T-helper 1 cell treated with Interleukin-12 subunit alpha and Interleukin-12 subunit beta and Interleukin-4 antibody, amounts not matched to agents 30 μg/mL and 1 μg/mL, for 36 hours (primary cell): Measurements from ENCODE around the gene DNAAF3.
"Not testable (repeated sequence)": the region's sequence is repeated elsewhere in the genome, so short reads cannot be mapped to it uniquely, and the experiment has no call there.

Experiments used
- H3K27ac Mint-ChIP-seq: one replicate; pipeline ENCODE4 v1.8.0; 2021; ENCODE audit warnings: mild to moderate bottlenecking, mixed read lengths
- H3K27me3 Mint-ChIP-seq: one replicate; pipeline ENCODE4 v1.8.0; 2021; ENCODE audit warnings: low read depth, mixed read lengths
- H3K36me3 Mint-ChIP-seq: one replicate; pipeline ENCODE4 v1.8.0; 2021; ENCODE audit warnings: low read depth, mixed read lengths
- H3K4me1 Mint-ChIP-seq: one replicate; pipeline ENCODE4 v1.8.0; 2021; ENCODE audit warnings: low read depth, mixed read lengths
- H3K4me3 Mint-ChIP-seq: one replicate; pipeline ENCODE4 v1.8.0; 2021; ENCODE audit warnings: mild to moderate bottlenecking, moderate library complexity, mixed read lengths
- H3K9me3 Mint-ChIP-seq: one replicate; pipeline ENCODE4 v1.8.0; 2021; ENCODE audit warnings: mixed read lengths

DNAAF3 gene

DNA sequence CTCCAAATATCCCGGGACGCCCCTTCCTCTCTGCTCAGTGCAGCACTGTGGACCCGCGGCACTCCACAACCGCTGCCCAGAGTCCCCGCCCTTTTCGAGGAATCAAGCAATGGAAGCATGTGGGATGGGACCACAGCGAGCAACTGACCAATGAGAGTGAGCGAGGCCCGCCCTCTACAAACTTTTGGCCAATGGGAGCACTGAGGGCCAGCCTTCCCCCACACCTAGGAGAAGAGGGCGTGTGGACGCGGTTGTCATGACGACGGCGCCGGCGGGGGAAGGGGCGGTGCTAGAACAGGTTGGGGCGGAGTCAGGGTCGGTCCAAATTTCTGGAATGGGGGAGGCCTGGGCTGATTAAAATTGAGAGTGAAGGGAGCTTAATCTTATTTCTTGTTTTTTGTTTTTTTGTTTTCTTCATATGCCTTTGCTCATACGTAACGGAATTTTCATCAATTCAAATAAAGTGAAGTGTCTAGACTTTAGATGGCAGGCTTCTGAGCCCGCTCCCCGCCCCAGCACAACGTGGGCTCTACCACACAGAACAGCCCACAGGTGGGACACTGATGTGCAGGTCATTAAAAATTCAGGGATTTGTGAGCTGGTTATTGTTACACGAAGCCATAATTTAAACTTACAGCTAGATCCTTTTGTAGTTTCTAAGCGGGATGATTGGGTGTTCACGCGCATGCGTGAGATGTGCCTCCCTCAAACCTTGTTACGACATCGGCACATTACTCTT lies at the start of gene DNAAF3:
Gene DNAAF3 (minus strand): TSS at position 84 of the 739 bp plus-strand sequence. CDS start 200 bp downstream, outside the sequence.
- Mint-ChIP-seq H3K36me3 (no peaks in the 10 kb centered on the region), H3K27me3 (peaks cover 59% of the 10 kb centered on the region), H3K4me3 (peak within 1 kb of the TSS; percentile 83), H3K9me3 (no peaks in the 10 kb centered on the region), H3K4me1 (peaks cover 13% of the 10 kb centered on the region), H3K27ac (peak within 1 kb of the TSS; percentile 32)

DNA sequence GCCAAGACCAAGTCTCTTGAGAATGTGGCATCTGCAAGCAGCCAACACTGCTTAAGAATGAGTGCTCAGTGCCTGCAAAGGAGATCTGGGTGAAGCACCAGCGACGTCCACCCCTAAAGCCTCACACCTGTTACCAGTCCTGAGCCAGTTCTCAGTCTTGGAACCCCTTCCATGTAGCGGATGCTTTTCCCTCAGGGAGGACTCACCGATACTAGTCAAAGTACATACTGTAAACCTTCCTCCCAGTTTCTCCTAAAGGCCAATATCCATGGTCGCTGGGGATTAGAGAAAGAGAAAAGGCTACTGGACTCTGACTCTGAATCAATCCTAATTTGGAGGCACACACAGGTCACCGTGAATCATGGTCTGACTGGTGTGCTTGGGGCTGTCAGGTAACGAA lies 47.1 kb upstream of the DNAAF3 start:
- Mint-ChIP-seq H3K9me3 (peaks cover 9% of the 10 kb centered on the region), H3K27ac (no peak overlapping the region), H3K27me3 (peaks cover 15% of the 10 kb centered on the region), H3K4me1 (peaks cover 9% of the 10 kb centered on the region), H3K36me3 (no peaks in the 10 kb centered on the region), H3K4me3 (no peak overlapping the region)

DNA sequence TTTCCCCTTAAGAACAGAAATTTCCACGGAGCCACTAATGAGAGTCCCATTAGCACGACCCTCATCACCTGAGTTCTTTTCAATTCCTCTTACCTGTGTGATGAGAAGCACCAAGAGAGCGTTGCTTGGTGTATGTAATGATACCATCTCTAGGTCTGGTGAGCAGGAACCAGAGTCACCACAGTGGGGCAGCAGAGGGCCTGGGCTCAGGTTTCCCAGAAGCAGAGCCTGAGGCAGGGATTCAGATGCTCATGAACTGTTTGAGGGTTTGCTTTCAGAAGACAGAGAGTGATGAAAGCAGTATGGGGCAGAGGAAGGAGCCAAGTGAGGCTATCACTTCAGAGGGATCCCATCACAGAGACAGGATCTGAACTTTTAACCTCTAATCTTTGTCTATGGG lies 46.0 kb upstream of the DNAAF3 start:
- Mint-ChIP-seq H3K4me3 (no peak overlapping the region), H3K27me3 (peaks cover 15% of the 10 kb centered on the region), H3K9me3 (peaks cover 9% of the 10 kb centered on the region), H3K36me3 (no peaks in the 10 kb centered on the region), H3K4me1 (peaks cover 9% of the 10 kb centered on the region), H3K27ac (no peak overlapping the region)

DNA sequence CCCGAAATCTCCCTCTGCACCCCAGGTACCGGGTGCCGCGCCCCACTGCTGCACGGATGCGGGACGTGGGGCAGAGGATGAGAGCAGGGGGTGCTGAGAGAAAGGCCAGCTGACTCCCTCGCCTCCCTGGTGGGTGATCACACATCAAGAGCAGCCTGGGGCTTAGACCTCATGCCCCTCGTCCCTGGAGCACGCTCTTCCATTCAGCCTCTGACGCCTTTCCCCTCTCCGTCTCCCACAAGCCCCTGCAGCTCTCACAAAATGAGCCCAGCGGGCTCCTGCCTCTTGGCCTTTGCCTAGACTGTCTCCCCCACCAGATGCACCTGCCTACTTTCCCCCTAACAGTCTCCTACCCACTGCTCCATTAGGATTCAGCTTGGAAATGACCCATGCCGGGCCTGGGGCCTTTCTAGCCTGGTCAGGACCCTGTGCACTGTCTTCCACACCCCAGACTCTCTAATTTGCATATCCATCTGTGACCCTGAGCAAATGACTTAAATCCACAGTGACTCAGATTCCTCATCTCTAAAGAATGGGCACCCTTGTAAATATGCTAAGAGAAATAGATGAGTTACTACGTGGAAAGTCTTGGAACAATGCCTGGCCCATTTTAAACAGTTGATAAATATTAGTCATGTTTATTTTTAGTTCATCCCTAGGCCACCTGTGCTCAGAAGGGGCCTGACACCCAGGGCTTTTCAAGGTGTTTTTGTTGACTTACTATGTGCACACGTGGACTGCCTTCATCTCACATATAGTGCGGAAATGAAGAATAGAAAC lies 43.5 kb upstream of the DNAAF3 start:
- Mint-ChIP-seq H3K27ac (no peak overlapping the region), H3K27me3 (peaks cover 11% of the 10 kb centered on the region), H3K9me3 (peaks cover 5% of the 10 kb centered on the region), H3K4me3 (no peak overlapping the region), H3K36me3 (no peaks in the 10 kb centered on the region), H3K4me1 (peaks cover 2% of the 10 kb centered on the region)

DNA sequence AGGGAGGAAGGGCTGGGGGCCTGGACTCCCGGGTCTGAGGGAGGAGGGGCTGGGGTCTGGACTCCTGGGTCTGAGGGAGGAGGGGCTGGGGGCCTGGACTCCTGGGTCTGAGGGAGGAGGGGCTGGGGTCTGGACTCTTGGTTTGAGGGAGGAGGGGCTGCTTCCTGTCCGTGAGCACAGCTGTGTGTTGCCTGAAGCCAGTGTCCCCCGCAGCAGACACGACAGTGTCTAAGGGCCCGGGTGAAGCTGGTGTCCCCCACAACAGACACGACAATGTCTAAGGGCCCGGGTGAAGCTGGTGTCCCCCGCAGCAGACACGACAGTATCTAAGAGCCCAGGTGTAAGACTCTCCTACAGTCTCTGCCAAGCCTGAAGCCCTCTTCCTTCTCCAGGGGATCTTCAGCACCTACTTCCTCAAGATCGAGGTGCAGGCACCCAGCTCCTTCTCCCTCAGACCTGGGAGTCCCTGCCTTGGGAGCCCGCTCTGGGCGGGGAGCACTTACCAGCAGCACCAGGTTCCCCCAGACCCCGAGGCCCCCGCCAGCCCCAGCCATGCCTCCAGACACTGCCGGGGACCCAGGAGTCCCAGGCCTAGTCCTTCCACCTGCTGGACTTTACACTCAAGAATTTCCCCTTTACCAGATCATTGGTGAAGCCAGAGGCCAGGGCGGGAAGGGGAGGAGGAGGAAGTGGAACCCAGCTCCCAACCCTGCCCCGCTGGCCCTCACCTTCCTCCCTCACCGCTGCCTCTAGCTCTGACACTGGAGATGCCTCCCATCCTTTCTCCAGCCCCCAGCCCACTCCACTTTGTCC lies 42.7 kb upstream of the DNAAF3 start, which contains the start of gene PTPRH:
Gene PTPRH (minus strand): TSS at position 622 of the 813 bp plus-strand sequence. CDS start 68 bp downstream, at position 554.
- Mint-ChIP-seq H3K27me3 (peaks cover 11% of the 10 kb centered on the region), H3K4me1 (peaks cover 2% of the 10 kb centered on the region), H3K9me3 (peaks cover 5% of the 10 kb centered on the region), H3K27ac (no peak within 1 kb of the TSS), H3K4me3 (no peak within 1 kb of the TSS), H3K36me3 (no peaks in the 10 kb centered on the region)

DNA sequence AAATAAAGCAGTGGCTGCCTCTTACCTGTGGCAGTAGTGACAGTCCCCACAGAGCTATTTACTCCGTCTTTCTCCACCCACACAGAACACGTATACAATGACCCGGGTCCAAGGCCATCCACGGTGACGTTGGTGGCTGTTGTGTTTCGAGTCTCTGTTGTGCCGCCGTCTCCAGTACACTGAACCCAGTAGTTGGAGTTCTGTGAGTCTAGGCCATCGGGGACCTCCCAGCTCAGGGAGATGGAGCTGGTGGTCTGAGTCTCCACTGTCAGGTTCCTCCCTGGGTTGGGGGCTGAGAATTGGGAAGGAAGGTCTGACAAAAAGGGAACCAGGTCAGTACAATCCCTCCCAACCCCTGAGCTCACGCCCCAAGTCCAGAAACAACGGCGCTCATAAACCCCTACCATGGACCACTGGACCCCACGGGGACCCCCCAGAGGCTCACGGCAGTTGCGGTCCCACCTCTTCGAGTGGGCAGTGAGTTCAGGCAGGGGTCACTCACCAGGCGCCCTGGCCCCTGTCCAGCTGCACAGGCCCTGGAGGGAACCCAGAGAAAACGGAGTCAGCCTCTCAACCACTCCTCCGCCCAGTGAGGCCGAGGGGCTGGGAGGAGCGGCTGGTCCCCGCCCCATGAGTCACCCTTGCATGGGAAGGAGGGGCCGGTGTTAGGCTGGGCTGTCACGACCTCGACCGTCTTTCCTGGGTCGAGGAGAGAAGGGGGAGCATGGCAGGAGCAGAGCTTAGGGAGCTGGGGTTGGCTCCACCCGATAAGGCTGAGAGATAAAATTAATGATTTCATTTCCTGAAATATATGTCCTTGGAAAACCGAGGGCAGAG lies 40.5 kb upstream of the DNAAF3 start:
- Mint-ChIP-seq H3K36me3 (no peaks in the 10 kb centered on the region), H3K4me1 (peaks cover 2% of the 10 kb centered on the region), H3K4me3 (peak overlapping the region; percentile 11), H3K9me3 (no peaks in the 10 kb centered on the region), H3K27me3 (peaks cover 18% of the 10 kb centered on the region), H3K27ac (no peak overlapping the region)

DNA sequence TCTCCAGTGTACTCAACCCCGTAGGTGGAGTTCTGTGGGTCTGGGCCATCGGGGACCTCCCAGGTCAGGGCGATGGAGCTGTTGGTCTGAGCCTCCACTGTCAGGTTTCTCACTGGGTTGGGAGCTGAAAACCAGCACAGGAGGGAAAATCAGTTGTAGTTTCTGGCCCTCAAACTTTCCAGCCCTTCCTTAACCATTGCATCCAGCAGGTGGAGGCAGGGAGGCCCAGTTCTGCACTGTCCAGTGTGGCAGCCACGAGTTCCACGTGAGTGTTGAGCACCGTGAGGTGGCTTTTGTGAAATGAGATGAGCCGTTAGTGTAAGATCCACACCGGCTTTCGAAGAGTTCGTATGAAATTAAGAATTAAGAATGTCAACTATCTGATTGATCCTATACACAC lies 35.8 kb upstream of the DNAAF3 start:
- H3K27me3 Mint-ChIP-seq, result peaks cover 16% of the 10 kb centered on the region
- not testable (repeated sequence) for H3K4me1 Mint-ChIP-seq, H3K9me3 Mint-ChIP-seq, H3K27ac Mint-ChIP-seq, H3K36me3 Mint-ChIP-seq, H3K4me3 Mint-ChIP-seq

DNA sequence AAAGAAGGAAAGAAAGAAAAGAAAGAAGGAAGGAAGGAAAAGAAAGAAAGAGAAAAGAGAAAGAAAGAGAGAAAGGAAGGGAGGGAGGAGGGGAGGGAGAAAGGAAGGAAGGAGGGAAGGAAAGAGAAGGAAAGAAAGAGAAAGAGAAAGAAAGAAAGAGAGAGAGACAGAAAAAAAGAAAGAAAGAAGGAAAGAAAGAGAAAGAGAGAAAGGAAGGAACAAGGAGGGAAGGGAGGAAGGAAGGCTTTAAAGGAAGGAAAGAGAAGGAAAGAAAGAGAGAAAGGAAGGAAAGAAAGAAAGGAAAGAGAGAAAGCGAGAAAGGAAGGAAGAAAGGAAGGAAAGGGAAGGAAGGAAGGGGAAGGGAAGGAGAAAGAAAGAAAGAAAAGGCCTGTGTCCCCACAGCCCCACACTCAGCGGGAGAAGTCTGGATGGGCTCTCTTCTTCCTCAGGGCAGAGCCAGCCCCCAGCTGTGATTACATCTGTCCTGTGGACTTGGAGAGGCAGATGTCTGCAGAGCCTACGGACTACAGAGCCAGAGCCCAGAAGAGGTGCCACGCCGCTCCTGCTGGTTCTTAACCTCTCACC lies 33.3 kb upstream of the DNAAF3 start:
- H3K27me3 Mint-ChIP-seq, result peaks cover 14% of the 10 kb centered on the region
- no peak overlapping the region for H3K4me3 Mint-ChIP-seq
- H3K9me3 Mint-ChIP-seq, result no peaks in the 10 kb centered on the region
- H3K36me3 Mint-ChIP-seq, result no peaks in the 10 kb centered on the region
- peaks cover 1% of the 10 kb centered on the region for H3K4me1 Mint-ChIP-seq
- no peak overlapping the region for H3K27ac Mint-ChIP-seq

DNA sequence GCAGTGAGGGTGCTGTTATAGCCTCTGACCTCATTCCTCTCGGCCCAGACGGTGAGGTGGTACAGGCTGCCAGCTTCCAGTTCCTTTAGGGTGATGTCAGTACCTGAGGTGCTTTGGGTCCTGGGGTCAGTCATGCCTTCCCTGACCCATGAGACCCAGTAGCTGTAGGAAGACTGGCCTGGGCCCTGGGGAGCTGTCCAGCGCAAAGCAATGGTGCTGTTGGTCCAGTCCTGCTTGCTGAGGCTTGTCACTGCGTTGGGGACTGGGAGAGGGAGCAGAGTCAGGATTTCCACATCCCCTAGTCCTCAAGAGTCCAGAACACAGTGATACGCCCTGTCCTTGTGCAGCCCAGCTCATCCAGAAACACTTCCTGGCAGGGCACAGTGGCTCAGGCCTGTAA lies 32.2 kb upstream of the DNAAF3 start:
- peaks cover 1% of the 10 kb centered on the region for H3K4me1 Mint-ChIP-seq
- H3K27me3 Mint-ChIP-seq, result peaks cover 12% of the 10 kb centered on the region

DNA sequence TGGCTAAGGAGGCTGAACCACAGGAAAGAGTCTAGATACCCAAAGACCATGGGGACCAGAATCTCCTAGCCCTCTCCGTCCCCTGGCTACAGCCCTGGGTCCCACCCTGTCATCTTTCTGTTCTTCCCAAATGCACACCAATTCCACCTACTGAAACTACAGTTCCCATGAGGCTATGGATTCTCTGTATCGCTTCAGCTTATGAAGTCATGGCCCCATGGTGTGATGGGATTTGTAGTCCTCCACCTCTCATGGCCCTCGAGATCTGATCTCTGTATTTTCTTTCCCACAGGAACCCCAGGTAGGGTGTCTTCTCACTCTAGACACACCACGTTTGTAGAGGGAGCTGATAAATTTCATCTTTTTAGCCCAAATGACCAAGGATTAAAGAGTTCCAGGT lies 31.1 kb upstream of the DNAAF3 start:
- Mint-ChIP-seq H3K27me3 (peaks cover 7% of the 10 kb centered on the region), H3K9me3 (no peaks in the 10 kb centered on the region), H3K36me3 (no peaks in the 10 kb centered on the region), H3K4me3 (no peak overlapping the region), H3K4me1 (peaks cover 1% of the 10 kb centered on the region), H3K27ac (no peak overlapping the region)

More for the DNA sequence above, 32.2 kb upstream of the DNAAF3 start:
- Mint-ChIP-seq H3K27ac (no peak overlapping the region), H3K4me3 (no peak overlapping the region), H3K36me3 (no peaks in the 10 kb centered on the region), H3K9me3 (no peaks in the 10 kb centered on the region)

DNA sequence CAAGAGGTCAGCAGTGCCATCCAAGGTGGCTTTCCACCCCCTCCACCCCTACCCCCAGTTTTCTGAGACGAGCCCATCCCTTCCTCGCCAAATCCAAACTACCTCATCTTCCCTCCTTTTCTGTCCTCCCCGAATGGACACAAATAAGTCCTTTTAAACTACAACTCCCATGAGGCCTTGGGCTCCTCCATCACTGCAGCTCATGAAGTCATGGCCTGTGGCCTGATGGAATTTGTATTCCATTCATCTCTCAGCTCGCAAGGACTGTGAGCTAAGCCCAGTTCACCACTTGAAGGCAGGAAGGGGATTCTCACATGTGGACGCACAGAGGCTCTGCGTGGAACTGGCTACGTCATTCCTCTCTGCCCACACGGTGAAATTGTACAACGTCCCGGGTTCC lies 30.4 kb upstream of the DNAAF3 start:
- H3K4me1 Mint-ChIP-seq, result peaks cover 1% of the 10 kb centered on the region
- no peaks in the 10 kb centered on the region for H3K36me3 Mint-ChIP-seq
- H3K27me3 Mint-ChIP-seq, result peaks cover 7% of the 10 kb centered on the region
- no peak overlapping the region for H3K27ac Mint-ChIP-seq
- H3K9me3 Mint-ChIP-seq, result no peaks in the 10 kb centered on the region
- H3K4me3 Mint-ChIP-seq, result no peak overlapping the region

DNA sequence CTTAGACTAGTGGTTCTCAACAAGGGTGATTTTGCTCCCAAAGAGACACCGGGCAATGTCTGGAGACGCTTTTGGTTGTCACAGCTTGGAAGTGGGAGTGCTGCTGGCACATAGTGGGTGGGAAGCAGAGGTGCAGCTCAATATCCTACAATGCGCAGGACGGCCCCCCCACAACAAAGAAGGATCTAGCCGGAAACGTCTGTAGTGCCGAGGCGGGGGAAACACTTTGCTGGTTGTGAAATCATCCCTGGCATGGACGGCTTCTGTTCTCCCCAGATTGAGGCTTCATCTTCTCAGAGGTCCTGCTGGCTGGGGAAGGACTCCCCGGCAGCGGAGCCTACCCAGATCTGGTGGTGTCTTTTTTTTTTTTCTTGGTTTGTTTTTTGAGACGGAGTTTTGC lies 27.1 kb upstream of the DNAAF3 start:
- Mint-ChIP-seq H3K4me1 (peaks cover 9% of the 10 kb centered on the region), H3K27ac (no peak overlapping the region), H3K4me3 (no peak overlapping the region), H3K9me3 (no peaks in the 10 kb centered on the region), H3K36me3 (no peaks in the 10 kb centered on the region), H3K27me3 (no peaks in the 10 kb centered on the region)

DNA sequence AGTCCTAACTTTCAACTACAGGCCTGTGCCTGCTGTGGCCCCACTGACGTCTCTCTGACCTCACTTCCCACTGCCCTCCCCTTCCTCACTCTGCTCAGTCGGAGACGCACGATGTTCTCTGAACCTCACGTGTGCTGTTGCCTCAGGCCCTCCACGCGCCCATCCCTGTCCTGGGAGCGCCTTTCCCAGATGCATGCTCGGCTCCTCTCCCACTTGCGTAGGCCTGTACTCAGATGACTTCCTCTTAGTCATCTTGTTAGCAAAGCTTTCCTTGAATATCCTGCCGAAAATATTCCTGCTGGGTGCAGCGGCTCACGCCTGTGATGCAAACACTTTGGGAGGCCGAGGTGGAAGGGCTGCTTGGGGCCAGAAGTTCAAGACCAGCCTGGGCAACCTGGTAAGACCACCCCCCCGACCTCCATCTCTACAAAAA lies 23.0 kb upstream of the DNAAF3 start:
- H3K27ac Mint-ChIP-seq, result no peak overlapping the region
- H3K36me3 Mint-ChIP-seq, result no peaks in the 10 kb centered on the region
- H3K4me1 Mint-ChIP-seq, result peaks cover 12% of the 10 kb centered on the region
- H3K9me3 Mint-ChIP-seq, result no peaks in the 10 kb centered on the region
- peaks cover 10% of the 10 kb centered on the region for H3K27me3 Mint-ChIP-seq
- H3K4me3 Mint-ChIP-seq, result peak overlapping the region; percentile 7
